Measurements from ENCODE around the gene HES5. TPM values are rescaled to one million over a fixed set of nuclear protein-coding genes. Genes with fewer than 3 reads are reported as not detected.

Gene HES5
- total and polyA plus RNA-seq, 2 donors (not counting 3 experiments of a cell fraction or from before 2014, with no cell fraction given) = 0.07 TPM; not detected in 1

DNA sequence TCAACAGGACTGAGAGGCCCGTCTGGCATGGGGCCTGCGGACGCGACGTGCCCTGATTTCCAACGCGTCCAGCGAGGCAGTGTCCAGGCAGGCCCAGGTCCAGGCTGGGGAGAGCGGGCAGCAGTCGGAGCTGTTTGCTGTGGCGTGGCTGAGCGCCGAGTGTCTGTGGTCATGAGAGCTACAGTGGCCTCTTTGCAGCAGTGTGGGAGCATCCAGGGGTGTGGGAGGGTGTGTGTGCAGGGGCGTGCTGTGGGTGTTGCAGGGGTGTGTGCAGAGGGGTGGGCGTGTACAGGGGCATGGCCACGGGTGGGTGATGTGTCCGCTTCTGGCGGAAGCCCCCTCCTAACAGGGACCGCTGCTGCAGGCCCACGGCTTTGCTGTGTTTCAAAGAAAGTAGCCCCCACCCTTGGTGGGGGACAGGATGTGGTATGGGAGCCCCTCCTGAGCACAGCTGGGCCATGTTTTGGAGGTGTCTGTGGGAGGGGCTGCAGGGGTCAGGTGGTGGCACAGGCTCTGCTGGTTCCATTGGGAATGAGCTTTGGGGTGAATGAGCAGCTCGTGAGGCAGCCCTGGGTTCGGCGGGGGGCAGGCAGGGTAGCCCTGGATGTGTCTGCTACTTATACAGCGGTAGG is 36.3 kb downstream of the HES5 start:
- Histone ChIP-seq H3K4me3 (replicated peaks in 1 of 3; ENCODE audit: insufficient read depth in 1 of 3, low read depth in 1 of 3, low read length in 3 of 3) (no peak overlapping the region), H3K79me2 (ENCODE audit: control insufficient read depth, insufficient read depth, low read length) (no peaks in the 10 kb centered on the region), H3K27me3 (ENCODE audit: control insufficient read depth in 2 of 2, insufficient read depth in 2 of 2, low read length in 2 of 2) (no peaks in the 10 kb centered on the region), H3K9me1 (replicated peaks; ENCODE audit: control insufficient read depth, extremely low read depth, insufficient read depth, low read length) (no peaks in the 10 kb centered on the region), H4K20me1 (replicated peaks; ENCODE audit: control insufficient read depth, extremely low read depth, insufficient read depth, low read length) (no peaks in the 10 kb centered on the region), H3K4me2 (ENCODE audit: insufficient read depth, low read length) (no peak overlapping the region), H3K9ac (replicated peaks; ENCODE audit: extremely low read depth, insufficient read depth, low read length) (no peak overlapping the region), H3K36me3 (ENCODE audit: control insufficient read depth in 2 of 2, extremely low read depth in 1 of 2, insufficient read depth in 2 of 2, low read length in 2 of 2) (no peaks in the 10 kb centered on the region), H3K4me1 (ENCODE audit: control insufficient read depth, extremely low read depth, insufficient read depth, low read length) (no peaks in the 10 kb centered on the region), H2AFZ (ENCODE audit: low read depth, low read length) (no peak overlapping the region), H3K9me3 (replicated peaks; ENCODE audit: control insufficient read depth, insufficient read depth, low read length) (no peaks in the 10 kb centered on the region), H3K27ac (ENCODE audit: insufficient read depth, low read depth, low read length) (no peak overlapping the region)
- no peak for FAIRE-seq
- CTCF ChIA-PET = no interaction called here
- intact Hi-C loops (cut with micrococcal nuclease) = no loop called here
- dilution Hi-C loops (cut with MboI; ENCODE audit: extremely low pct_ligation_motif_present, low sequenced_read_pairs) = no loop called here
- no peak for DNase-seq (ENCODE audit: low read depth, low spot score)
- no peak for TF ChIP-seq POLR2A (IDR thresholded peaks at IDR 0.05; ENCODE audit: low read depth, low read length)
- BruUV-seq (replicated peaks) = no TSS peak
- POLR2A ChIA-PET = no interaction called here

DNA sequence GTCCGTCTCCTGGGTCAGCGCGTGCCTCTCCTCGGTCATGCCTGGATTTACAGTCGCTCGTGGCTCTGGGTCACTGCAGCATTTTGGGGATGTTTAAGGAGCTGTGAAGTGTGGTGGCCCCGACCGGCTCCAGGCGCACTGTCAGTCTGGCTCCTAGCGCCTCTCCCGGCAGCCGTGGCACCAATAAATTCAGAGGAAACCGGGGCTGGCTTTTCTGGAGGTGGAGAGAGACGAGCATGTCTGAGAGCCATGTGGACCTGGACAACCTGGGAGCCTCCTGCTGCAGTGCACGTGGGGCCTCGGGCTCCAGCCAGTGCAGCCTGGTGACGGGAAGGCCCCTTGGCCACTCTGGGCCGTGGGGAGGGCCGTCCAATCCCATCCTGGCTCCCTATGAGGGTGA is 36.8 kb downstream of the HES5 start:
- Histone ChIP-seq H4K20me1 (replicated peaks; ENCODE audit: control insufficient read depth, extremely low read depth, insufficient read depth, low read length) (no peaks in the 10 kb centered on the region), H3K9me3 (replicated peaks; ENCODE audit: control insufficient read depth, insufficient read depth, low read length) (no peaks in the 10 kb centered on the region), H2AFZ (ENCODE audit: low read depth, low read length) (no peak overlapping the region), H3K27ac (ENCODE audit: insufficient read depth, low read depth, low read length) (no peak overlapping the region), H3K4me2 (ENCODE audit: insufficient read depth, low read length) (no peak overlapping the region), H3K9ac (replicated peaks; ENCODE audit: extremely low read depth, insufficient read depth, low read length) (no peak overlapping the region), H3K4me3 (replicated peaks in 1 of 3; ENCODE audit: insufficient read depth in 1 of 3, low read depth in 1 of 3, low read length in 3 of 3) (no peak overlapping the region), H3K36me3 (ENCODE audit: control insufficient read depth in 2 of 2, extremely low read depth in 1 of 2, insufficient read depth in 2 of 2, low read length in 2 of 2) (no peaks in the 10 kb centered on the region), H3K27me3 (ENCODE audit: control insufficient read depth in 2 of 2, insufficient read depth in 2 of 2, low read length in 2 of 2) (no peaks in the 10 kb centered on the region), H3K4me1 (ENCODE audit: control insufficient read depth, extremely low read depth, insufficient read depth, low read length) (no peaks in the 10 kb centered on the region), H3K9me1 (replicated peaks; ENCODE audit: control insufficient read depth, extremely low read depth, insufficient read depth, low read length) (no peaks in the 10 kb centered on the region), H3K79me2 (ENCODE audit: control insufficient read depth, insufficient read depth, low read length) (no peaks in the 10 kb centered on the region)
- ChIA-PET POLR2A (no interaction called here), CTCF (no interaction called here)
- intact Hi-C loops (cut with micrococcal nuclease) (no loop called here), dilution Hi-C loops (cut with MboI; ENCODE audit: extremely low pct_ligation_motif_present, low sequenced_read_pairs) (no loop called here)
- DNase-seq (ENCODE audit: low read depth, low spot score) (no peak), FAIRE-seq (no peak)
- BruUV-seq (replicated peaks) = no TSS peak
- TF ChIP-seq, protein P1, sequence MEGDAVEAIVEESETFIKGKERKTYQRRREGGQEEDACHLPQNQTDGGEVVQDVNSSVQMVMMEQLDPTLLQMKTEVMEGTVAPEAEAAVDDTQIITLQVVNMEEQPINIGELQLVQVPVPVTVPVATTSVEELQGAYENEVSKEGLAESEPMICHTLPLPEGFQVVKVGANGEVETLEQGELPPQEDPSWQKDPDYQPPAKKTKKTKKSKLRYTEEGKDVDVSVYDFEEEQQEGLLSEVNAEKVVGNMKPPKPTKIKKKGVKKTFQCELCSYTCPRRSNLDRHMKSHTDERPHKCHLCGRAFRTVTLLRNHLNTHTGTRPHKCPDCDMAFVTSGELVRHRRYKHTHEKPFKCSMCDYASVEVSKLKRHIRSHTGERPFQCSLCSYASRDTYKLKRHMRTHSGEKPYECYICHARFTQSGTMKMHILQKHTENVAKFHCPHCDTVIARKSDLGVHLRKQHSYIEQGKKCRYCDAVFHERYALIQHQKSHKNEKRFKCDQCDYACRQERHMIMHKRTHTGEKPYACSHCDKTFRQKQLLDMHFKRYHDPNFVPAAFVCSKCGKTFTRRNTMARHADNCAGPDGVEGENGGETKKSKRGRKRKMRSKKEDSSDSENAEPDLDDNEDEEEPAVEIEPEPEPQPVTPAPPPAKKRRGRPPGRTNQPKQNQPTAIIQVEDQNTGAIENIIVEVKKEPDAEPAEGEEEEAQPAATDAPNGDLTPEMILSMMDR (IDR thresholded peaks at IDR 0.05; ENCODE audit: extremely low read depth in 1 of 2, insufficient read depth in 1 of 2, low read depth in 1 of 2, low read length in 2 of 2) = no peak
- TF ChIP-seq JUN (IDR thresholded peaks at IDR 0.05; ENCODE audit: borderline replicate concordance, insufficient read depth, insufficient read length, low read depth) = no peak
- no peak for TF ChIP-seq MYC (IDR thresholded peaks at IDR 0.05; ENCODE audit: low read depth, low read length)
- TF ChIP-seq GATA2 (IDR thresholded peaks at IDR 0.05; ENCODE audit: insufficient read depth, insufficient read length, low read depth, low read length) = no peak
- TF ChIP-seq FOS (IDR thresholded peaks at IDR 0.05; ENCODE audit: borderline replicate concordance, insufficient read depth, low read length) = no peak
- no peak for TF ChIP-seq POLR2A (IDR thresholded peaks at IDR 0.05; ENCODE audit: low read depth, low read length)
- TF ChIP-seq POLR2AphosphoS5 (IDR thresholded peaks at IDR 0.05; ENCODE audit: insufficient read depth, low read depth, low read length) = no peak
- TF ChIP-seq, protein P2, sequence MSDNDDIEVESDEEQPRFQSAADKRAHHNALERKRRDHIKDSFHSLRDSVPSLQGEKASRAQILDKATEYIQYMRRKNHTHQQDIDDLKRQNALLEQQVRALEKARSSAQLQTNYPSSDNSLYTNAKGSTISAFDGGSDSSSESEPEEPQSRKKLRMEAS (IDR thresholded peaks at IDR 0.05; ENCODE audit: insufficient read depth, insufficient read length) = no peak
- no peak for TF ChIP-seq EZH2 (IDR thresholded peaks at IDR 0.05; ENCODE audit: borderline replicate concordance, low read depth, low read length, severe bottlenecking)

All from endothelial cell of umbilical vein (primary cell).